Liver (tissue), 9 donors: ENCODE measurements around the gene FZR1. TPM values are rescaled to one million over a fixed set of nuclear protein-coding genes. Genes with fewer than 3 reads are reported as not detected.

Source experiments
- DNase-seq: peaks from one replicate; pipeline ENCODE4 v3.0.0-alpha.2; 2017; ENCODE audit warnings: low spot score
- H3K27ac ChIP-seq, 2 donors: one replicate each; pipeline ENCODE4 v1.7.0; 2013; ENCODE audit warnings: inconsistent platforms in 2 of 2, low read length in 2 of 2, control low read depth in 1 of 2, low read depth in 1 of 2, mild to moderate bottlenecking in 1 of 2
- H3K27me3 ChIP-seq, 4 donors: one replicate each; pipeline versions ENCODE4 v1.6.1 to v1.7.0; 2013; ENCODE audit warnings: low read length in 3 of 4, inconsistent platforms in 1 of 4, mild to moderate bottlenecking in 1 of 4, moderate library complexity in 1 of 4; ENCODE audit not compliant: control insufficient read depth in 4 of 4, insufficient read depth in 4 of 4
- H3K36me3 ChIP-seq, 4 donors: one replicate each; pipeline versions ENCODE4 v1.6.1 to v1.7.0; 2013; ENCODE audit warnings: low read length in 3 of 4, mild to moderate bottlenecking in 3 of 4, low read depth in 1 of 4, moderate library complexity in 1 of 4; ENCODE audit not compliant: control insufficient read depth in 4 of 4, insufficient read depth in 3 of 4
- H3K4me1 ChIP-seq, 4 donors: one replicate each; pipeline versions ENCODE4 v1.6.1 to v1.7.0; 2013; ENCODE audit warnings: low read length in 3 of 4, mild to moderate bottlenecking in 3 of 4, moderate library complexity in 1 of 4; ENCODE audit not compliant: control insufficient read depth in 4 of 4, insufficient read depth in 4 of 4
- H3K4me3 ChIP-seq, 3 donors: one replicate each; pipeline versions ENCODE4 v1.6.1 to v1.7.0; 2013; ENCODE audit warnings: low read length in 3 of 3, control low read depth in 1 of 3, low read depth in 1 of 3, mild to moderate bottlenecking in 1 of 3
- H3K9ac ChIP-seq, 2 donors: one replicate each; pipeline ENCODE4 v1.7.0; 2013; ENCODE audit warnings: low read length in 2 of 2, mild to moderate bottlenecking in 2 of 2, moderate library complexity in 2 of 2, control low read depth in 1 of 2, low read depth in 1 of 2
- H3K9me3 ChIP-seq, 4 donors: one replicate each; pipeline versions ENCODE4 v1.6.1 to v1.7.0; 2013; ENCODE audit warnings: low read length in 3 of 4; ENCODE audit not compliant: control insufficient read depth in 4 of 4
- ATF3 ChIP-seq: IDR thresholded peaks from 2 replicates; pipeline ENCODE4 v1.6.1; 2016; ENCODE audit warnings: antibody characterized with exemption
- CTCF ChIP-seq: fragments of 150-350 bp; IDR thresholded peaks from 2 replicates; pipeline ENCODE4 v1.5.1; 2017; ENCODE audit warnings: improper control_type of control experiment, low read depth, low read length; ENCODE audit not compliant: missing input control
- EGR1 ChIP-seq, 2 donors: IDR thresholded peaks; 2 replicates each; pipeline ENCODE4 v1.6.1; 2016 to 2018; ENCODE audit warnings: antibody characterized with exemption in 2 of 2, low read depth in 2 of 2
- FOXA2 ChIP-seq: IDR thresholded peaks from 2 replicates; pipeline ENCODE4 v1.6.1; 2016; ENCODE audit warnings: antibody characterized with exemption
- GABPA ChIP-seq, 2 donors: IDR thresholded peaks in 1 of 2; conservative IDR thresholded peaks in 1 of 2; 2 replicates each; pipeline ENCODE4 v1.6.1; 2016; ENCODE audit warnings: antibody characterized with exemption in 2 of 2, mild to moderate bottlenecking in 1 of 2, moderate library complexity in 1 of 2
- HNF4A ChIP-seq, 2 donors: conservative IDR thresholded peaks; 2 replicates each; pipeline ENCODE4 v1.6.1; 2016; ENCODE audit warnings: antibody characterized with exemption in 2 of 2, mild to moderate bottlenecking in 2 of 2
- HNF4G ChIP-seq: IDR thresholded peaks from 2 replicates; pipeline ENCODE4 v1.6.1; 2016; ENCODE audit warnings: antibody characterized with exemption
- JUND ChIP-seq, 2 donors: IDR thresholded peaks; 2 replicates each; pipeline ENCODE4 v1.6.1; 2016; ENCODE audit warnings: antibody characterized with exemption in 2 of 2
- MAX ChIP-seq: IDR thresholded peaks from 2 replicates; pipeline ENCODE4 v1.6.1; 2016; ENCODE audit warnings: antibody characterized with exemption
- NR2F2 ChIP-seq: IDR thresholded peaks from 2 replicates; pipeline ENCODE4 v1.6.1; 2016; ENCODE audit warnings: antibody characterized with exemption
- RAD21 ChIP-seq, 2 donors: IDR thresholded peaks; 2 replicates each; pipeline ENCODE4 v1.6.1; 2016; ENCODE audit warnings: antibody characterized with exemption in 2 of 2, mild to moderate bottlenecking in 2 of 2
- REST ChIP-seq: IDR thresholded peaks from 2 replicates; pipeline ENCODE4 v1.6.1; 2016; ENCODE audit warnings: antibody characterized with exemption, mild to moderate bottlenecking
- RXRA ChIP-seq, 2 donors: IDR thresholded peaks; 2 replicates each; pipeline ENCODE4 v1.6.1; 2017 to 2018; ENCODE audit warnings: antibody characterized with exemption in 2 of 2, mild to moderate bottlenecking in 1 of 2
- SP1 ChIP-seq: IDR thresholded peaks from 2 replicates; pipeline ENCODE4 v1.6.1; 2018; ENCODE audit warnings: antibody characterized with exemption, mild to moderate bottlenecking
- TAF1 ChIP-seq: conservative IDR thresholded peaks from 2 replicates; pipeline ENCODE4 v1.6.1; 2016; ENCODE audit warnings: antibody characterized with exemption, mild to moderate bottlenecking
- YY1 ChIP-seq: IDR thresholded peaks from 2 replicates; pipeline ENCODE4 v1.6.1; 2016; ENCODE audit warnings: antibody characterized with exemption, mild to moderate bottlenecking
- ZBTB33 ChIP-seq: IDR thresholded peaks from 2 replicates; pipeline ENCODE4 v1.6.1; 2016; ENCODE audit warnings: antibody characterized with exemption
- WGBS: extraction: QIAGEN DNeasy Blood & Tissue Kit; methylation state at CpG from one replicate; pipeline ENCODE4 v1.1.7; 2013; 5-methylcytosine and 5-hydroxymethylcytosine counted together
- polyA plus RNA-seq, 2 donors: library from polyadenylated mRNA; stranded (reverse) in 1 of 2; unstranded in 1 of 2; fragments of 200-250 nt in 1 of 2; fragments of >200 nt in 1 of 2; fragmentation: Nextera tagmentation in 1 of 2; extraction: Ambion mirVana in 1 of 2; gene quantifications; one replicate each; pipeline versions ENCODE4 v1.2.1 to v1.2.3, GENCODE V29; 2013 to 2015
- total RNA-seq, 2 donors: library from RNA; depleted of rRNA; stranded (reverse); fragments of >200 nt; gene quantifications; one replicate each; pipeline ENCODE4 v1.2.3, GENCODE V29; 2014
- donor health status: healthy.
- donor health status: healthy.
- donor health status: healthy.
- donor health status: healthy.
- donor health status: healthy.

Gene FZR1
- total and polyA plus RNA-seq, 4 donors, result 17.0 to 27.3 (median 20.3) TPM

- peaks cover 0 to 32% (median 12%) of the 10 kb centered on the region in 4 donors for H3K36me3 ChIP-seq
- TF ChIP-seq ATF3, result no peak
- TF ChIP-seq FOXA2, result no peak
- TF ChIP-seq MAX, result no peak
- TF ChIP-seq YY1, result no peak
- no peak for TF ChIP-seq RAD21 (IDR thresholded peaks at IDR 0.05)
- no peak for TF ChIP-seq JUND (IDR thresholded peaks at IDR 0.05)
- TF ChIP-seq SP1, result no peak
- no peak for TF ChIP-seq ZBTB33
- TF ChIP-seq EGR1 (IDR thresholded peaks at IDR 0.05; ENCODE audit: low read depth in 2 of 2), result no peak
- no peak for TF ChIP-seq TAF1
- no peak for TF ChIP-seq HNF4A (conservative IDR thresholded peaks at IDR 0.05)
- no peak for TF ChIP-seq REST
- no peak for TF ChIP-seq HNF4G
- no peak for TF ChIP-seq GABPA (IDR thresholded peaks at IDR 0.05 in 1 of 2, conservative IDR thresholded peaks at IDR 0.05 in 1 of 2)
- no peak for TF ChIP-seq RXRA (IDR thresholded peaks at IDR 0.05)
- TF ChIP-seq CTCF, result no peak
- TF ChIP-seq NR2F2, result no peak
- peaks cover 0 to under 1% (median under 1%) of the 10 kb centered on the region in 4 donors for H3K4me1 ChIP-seq
- H3K27me3 ChIP-seq, result no peaks in the 10 kb centered on the region
- WGBS, result 90% methylated on average over 15 of the region's 15 CpGs
- H3K9ac ChIP-seq, result no peak overlapping the region
- no peak overlapping the region for H3K4me3 ChIP-seq
- H3K9me3 ChIP-seq, result no peaks in the 10 kb centered on the region
- H3K27ac ChIP-seq, result no peak overlapping the region
- DNase-seq, result no peak
These were observed 12.1 kb upstream of the FZR1 start for GRCh38 chr19:3494051-3494450.
